ENCODE results near the gene NOTUM.

The NOTUM gene

DNA sequence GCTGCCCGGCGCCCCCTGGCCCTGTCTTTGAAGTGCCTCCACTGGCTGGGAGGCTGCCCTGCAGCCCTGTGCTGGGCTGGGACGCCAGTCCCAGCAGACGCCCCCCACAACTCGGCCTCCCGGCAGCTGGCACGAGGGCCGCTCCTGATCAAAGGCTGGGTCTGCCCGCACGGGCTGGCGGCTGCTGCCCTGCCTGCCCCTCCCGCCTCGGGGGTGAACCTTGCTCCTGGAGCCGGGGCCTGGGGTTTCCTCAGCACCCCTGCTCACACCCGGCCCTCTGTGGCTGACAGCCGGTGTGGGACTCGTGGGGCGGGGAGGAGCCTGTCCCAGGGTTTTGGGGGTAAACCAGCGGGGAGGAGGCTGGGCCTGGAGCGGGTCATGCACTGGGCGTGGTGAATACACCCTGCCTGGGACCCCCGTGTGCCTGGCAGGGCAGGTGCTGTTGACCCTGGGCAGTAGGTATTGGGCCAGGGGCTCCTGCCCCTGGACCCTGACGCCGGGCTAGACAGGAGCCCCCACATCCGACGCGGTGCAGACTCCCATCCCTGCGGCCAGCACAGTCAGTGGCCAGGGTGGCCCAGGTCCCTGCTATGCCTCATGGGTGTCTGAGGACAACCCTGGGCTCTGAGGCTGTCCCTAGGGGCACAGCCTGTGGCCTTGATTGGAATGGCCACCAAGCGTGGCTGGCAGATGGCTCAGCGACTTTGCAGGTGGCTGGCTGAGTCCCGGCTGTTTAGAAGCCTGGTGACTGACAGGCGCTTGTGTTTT is 40.0 kb upstream of the NOTUM start:
- H3K27ac Mint-ChIP-seq, result no peak overlapping the region
- H3K4me3 Mint-ChIP-seq, result no peak overlapping the region
- H3K4me1 Mint-ChIP-seq (ENCODE audit: low read depth in 2 of 2), result peaks cover 1 to 5% of the 10 kb centered on the region in 2 donors

DNA sequence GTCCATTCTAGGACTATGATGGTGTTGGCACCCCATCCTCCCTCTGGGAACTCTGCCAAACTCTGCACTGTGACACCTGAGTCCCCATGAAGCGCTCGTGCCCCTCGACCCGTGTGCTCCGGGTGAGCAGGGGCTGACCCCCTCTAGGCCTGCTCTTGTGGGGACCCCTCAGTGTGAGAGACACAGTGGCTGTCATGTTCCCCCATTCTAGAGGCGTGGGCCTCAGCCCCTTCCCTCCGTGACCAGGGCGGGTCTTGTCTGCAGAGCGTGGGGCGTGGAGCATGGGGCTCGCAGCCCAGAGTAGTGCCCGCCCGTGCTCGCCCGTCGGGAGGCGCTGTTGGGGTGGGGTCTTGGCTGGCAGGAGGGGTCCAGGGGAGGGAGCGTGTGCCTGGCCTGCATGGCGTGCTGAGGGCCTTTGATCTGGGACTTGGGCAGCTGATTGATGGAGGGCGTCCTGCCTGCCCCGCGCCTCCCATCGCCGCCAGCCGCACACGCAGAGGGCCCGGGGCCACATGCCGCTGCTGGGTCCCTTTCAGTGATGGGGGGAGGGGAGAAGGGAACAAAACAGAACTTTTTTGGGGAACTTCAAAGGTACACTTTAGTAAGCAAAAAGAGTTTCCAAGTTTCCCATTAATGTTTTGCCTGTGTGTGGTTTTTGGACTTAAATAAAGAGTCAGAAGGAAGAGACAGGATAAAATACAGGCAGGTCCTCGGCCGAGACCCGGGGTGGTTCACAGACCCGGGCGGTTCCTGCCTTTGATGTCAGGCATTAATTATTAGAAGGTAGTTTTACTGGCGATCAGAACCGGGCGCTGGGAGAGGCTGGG is 39.2 kb upstream of the NOTUM start:
- no peak overlapping the region for H3K27ac Mint-ChIP-seq
- no peaks in the 10 kb centered on the region for H3K9me3 Mint-ChIP-seq
- H3K4me1 Mint-ChIP-seq (ENCODE audit: low read depth in 2 of 2), result peaks cover 0 to 3% of the 10 kb centered on the region in 2 donors
- peaks cover 8% of the 10 kb centered on the region for H3K36me3 Mint-ChIP-seq (ENCODE audit: insufficient read depth)
- DNase-seq, result no peak
- no peak for ATAC-seq (replicated peaks)
- no peak overlapping the region for H3K4me3 Mint-ChIP-seq
- H3K27me3 Mint-ChIP-seq, result no peaks in the 10 kb centered on the region

More for the DNA sequence above, 40.0 kb upstream of the NOTUM start:
- DNase-seq, result no peak
- H3K27me3 Mint-ChIP-seq, result no peaks in the 10 kb centered on the region
- no peaks in the 10 kb centered on the region for H3K9me3 Mint-ChIP-seq
- no peak for ATAC-seq (replicated peaks)
- peaks cover 8% of the 10 kb centered on the region for H3K36me3 Mint-ChIP-seq (ENCODE audit: insufficient read depth)

- H3K4me3 Mint-ChIP-seq, result no peak overlapping the region
- no peak overlapping the region for H3K27ac Mint-ChIP-seq
- no peak for ATAC-seq (replicated peaks)
- no peak for DNase-seq
- H3K4me1 Mint-ChIP-seq (ENCODE audit: low read depth in 2 of 2), result peaks cover 0 to 3% of the 10 kb centered on the region in 2 donors
- H3K27me3 Mint-ChIP-seq, result no peaks in the 10 kb centered on the region
- H3K9me3 Mint-ChIP-seq, result no peaks in the 10 kb centered on the region
- H3K36me3 Mint-ChIP-seq (ENCODE audit: insufficient read depth), result peaks cover 8% of the 10 kb centered on the region
Observed at GRCh38 chr17:81999587-81999975, 38.6 kb upstream of the NOTUM start.

- H3K27ac Mint-ChIP-seq, result no peak overlapping the region
- H3K9me3 Mint-ChIP-seq, result no peaks in the 10 kb centered on the region
- no peak for DNase-seq
- no peaks in the 10 kb centered on the region for H3K27me3 Mint-ChIP-seq
- no peak for ATAC-seq (replicated peaks)
- H3K36me3 Mint-ChIP-seq (ENCODE audit: insufficient read depth), result peaks cover 8% of the 10 kb centered on the region
- no peak overlapping the region for H3K4me3 Mint-ChIP-seq
- peaks cover under 1 to 3% of the 10 kb centered on the region in 2 donors for H3K4me1 Mint-ChIP-seq (ENCODE audit: low read depth in 2 of 2)
Observed at GRCh38 chr17:81998691-81999438, 37.9 kb upstream of the NOTUM start.

DNA sequence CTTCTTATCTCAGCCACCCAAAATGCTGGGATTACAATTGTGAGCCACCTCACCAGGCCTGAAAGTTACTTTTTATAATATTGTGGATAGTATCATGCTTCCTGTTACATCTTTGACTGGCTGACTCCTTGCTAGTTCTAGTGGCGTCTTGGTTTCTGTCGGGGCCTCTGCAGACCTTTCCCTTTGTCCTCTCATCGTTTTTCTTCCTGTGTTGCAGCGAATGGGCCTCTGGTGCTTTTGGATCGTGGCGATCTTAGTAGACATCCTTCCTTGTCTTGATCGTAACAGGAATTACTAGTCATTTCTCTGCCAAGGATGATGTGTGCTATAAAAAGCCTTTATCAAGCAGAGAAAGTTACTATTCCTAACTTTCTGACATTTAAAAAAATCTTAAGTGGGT is 37.2 kb upstream of the NOTUM start:
- no peaks in the 10 kb centered on the region for H3K9me3 Mint-ChIP-seq
- peaks cover 8% of the 10 kb centered on the region for H3K36me3 Mint-ChIP-seq (ENCODE audit: insufficient read depth)
- no peak overlapping the region for H3K4me3 Mint-ChIP-seq
- no peak overlapping the region for H3K27ac Mint-ChIP-seq
- DNase-seq (no peak), ATAC-seq (replicated peaks) (no peak)
- peaks cover 3% of the 10 kb centered on the region in 2 donors for H3K4me1 Mint-ChIP-seq (ENCODE audit: low read depth in 2 of 2)
- no peaks in the 10 kb centered on the region for H3K27me3 Mint-ChIP-seq

- H3K4me1 Mint-ChIP-seq (ENCODE audit: low read depth in 2 of 2), result peaks cover 3% of the 10 kb centered on the region in 2 donors
- H3K27me3 Mint-ChIP-seq, result no peaks in the 10 kb centered on the region
- H3K27ac Mint-ChIP-seq, result no peak overlapping the region
- ATAC-seq (replicated peaks) (no peak), DNase-seq (no peak)
- peaks cover 8% of the 10 kb centered on the region for H3K36me3 Mint-ChIP-seq (ENCODE audit: insufficient read depth)
- H3K4me3 Mint-ChIP-seq, result no peak overlapping the region
- no peaks in the 10 kb centered on the region for H3K9me3 Mint-ChIP-seq
Observed at GRCh38 chr17:81996757-81997441, 35.9 kb upstream of the NOTUM start.

DNA sequence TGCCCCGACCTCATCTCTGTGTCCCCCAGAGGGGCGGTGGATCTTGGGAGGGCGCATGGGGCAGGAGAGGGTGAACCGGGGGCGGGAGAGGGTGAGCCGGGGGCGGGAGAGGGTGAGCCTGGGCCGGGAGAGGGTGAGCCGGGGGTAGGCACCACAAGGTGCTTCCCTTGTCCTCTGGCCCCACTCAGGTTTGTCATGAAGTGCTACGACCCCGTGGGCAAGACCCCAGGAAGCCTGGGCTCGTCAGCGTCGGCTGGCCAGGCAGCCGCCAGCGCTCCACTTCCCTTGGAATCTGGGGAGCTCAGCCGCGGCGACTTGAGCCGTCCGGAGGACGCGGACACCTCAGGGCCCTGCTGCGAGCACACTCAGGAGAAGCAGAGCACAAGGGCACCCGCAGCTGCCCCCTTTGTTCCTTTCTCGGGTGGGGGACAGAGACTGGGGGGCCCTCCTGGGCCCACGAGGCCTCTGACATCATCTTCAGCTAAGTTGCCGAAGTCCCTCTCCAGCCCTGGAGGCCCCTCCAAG is 35.3 kb upstream of the NOTUM start:
- H3K9me3 Mint-ChIP-seq, result no peaks in the 10 kb centered on the region
- ATAC-seq (replicated peaks), result no peak

GRCh38 chr17:81995463-81996231 is 34.7 kb upstream of the NOTUM start:
- H3K36me3 Mint-ChIP-seq (ENCODE audit: insufficient read depth), result peaks cover 8% of the 10 kb centered on the region
- ATAC-seq (replicated peaks), result no peak
- peaks cover 5 to 6% of the 10 kb centered on the region in 2 donors for H3K4me1 Mint-ChIP-seq (ENCODE audit: low read depth in 2 of 2)
- no peak overlapping the region for H3K4me3 Mint-ChIP-seq
- H3K27ac Mint-ChIP-seq, result no peak overlapping the region
- no peak for DNase-seq
- H3K27me3 Mint-ChIP-seq, result no peaks in the 10 kb centered on the region
- no peaks in the 10 kb centered on the region for H3K9me3 Mint-ChIP-seq

More for the DNA sequence above, 35.3 kb upstream of the NOTUM start:
- peaks cover 3% of the 10 kb centered on the region in 2 donors for H3K4me1 Mint-ChIP-seq (ENCODE audit: low read depth in 2 of 2)
- H3K27ac Mint-ChIP-seq, result no peak overlapping the region
- DNase-seq, result no peak
- no peak overlapping the region for H3K4me3 Mint-ChIP-seq
- peaks cover 8% of the 10 kb centered on the region for H3K36me3 Mint-ChIP-seq (ENCODE audit: insufficient read depth)
- no peaks in the 10 kb centered on the region for H3K27me3 Mint-ChIP-seq

DNA sequence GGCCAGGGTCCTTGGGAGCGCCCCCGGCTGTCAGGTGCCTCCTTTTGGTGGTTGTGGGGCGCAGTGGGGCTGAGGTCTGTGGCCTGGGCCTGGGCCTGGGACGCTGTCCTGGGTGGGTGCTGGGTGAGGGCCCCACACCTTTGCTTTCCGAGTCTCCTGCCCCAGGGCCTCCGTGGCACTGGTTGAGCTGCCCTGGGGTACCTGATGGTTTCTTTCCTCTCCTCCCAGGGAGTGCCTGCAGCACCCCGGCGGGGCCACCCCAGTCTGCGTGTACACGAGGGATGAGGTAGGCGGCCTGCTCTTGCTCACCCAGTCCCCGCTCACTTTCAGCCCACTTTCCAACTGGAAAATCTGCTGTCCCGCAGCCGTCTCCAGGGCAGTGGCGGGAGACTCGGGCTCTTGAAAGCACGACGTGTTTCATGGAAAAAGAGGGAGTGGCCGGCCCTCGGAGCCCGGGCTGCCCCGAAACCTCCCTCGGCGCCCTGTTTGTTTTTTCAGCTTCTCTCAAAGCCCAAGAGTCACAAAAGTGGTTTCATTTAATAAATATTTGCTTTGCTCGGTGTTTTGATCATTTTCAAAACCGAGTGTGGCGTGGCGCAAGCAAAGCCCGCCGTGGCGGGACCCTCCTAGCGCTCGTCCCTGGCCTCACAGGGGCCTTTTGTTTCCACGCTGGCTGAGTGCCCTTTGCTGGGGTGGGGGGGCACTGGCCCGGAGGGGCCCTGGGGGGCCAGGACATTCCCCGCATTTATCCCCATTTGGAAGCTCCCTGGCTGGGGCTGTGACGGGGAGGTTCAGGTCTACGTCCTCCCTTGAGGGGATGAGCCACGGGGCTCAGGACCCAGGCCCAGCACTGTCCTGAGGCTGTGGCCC is 33.8 kb upstream of the NOTUM start:
- H3K36me3 Mint-ChIP-seq (ENCODE audit: insufficient read depth), result peaks cover 8% of the 10 kb centered on the region
- H3K27me3 Mint-ChIP-seq, result no peaks in the 10 kb centered on the region
- no peak overlapping the region for H3K27ac Mint-ChIP-seq
- ATAC-seq (replicated peaks) (no peak), DNase-seq (no peak)
- no peaks in the 10 kb centered on the region for H3K9me3 Mint-ChIP-seq
- no peak overlapping the region for H3K4me3 Mint-ChIP-seq
- peaks cover 5 to 8% of the 10 kb centered on the region in 2 donors for H3K4me1 Mint-ChIP-seq (ENCODE audit: low read depth in 2 of 2)

GRCh38 chr17:81993729-81994592 is 33.0 kb upstream of the NOTUM start:
- H3K4me1 Mint-ChIP-seq (ENCODE audit: low read depth in 2 of 2), result peaks cover 7 to 8% of the 10 kb centered on the region in 2 donors
- DNase-seq (no peak), ATAC-seq (replicated peaks) (no peak)
- no peak overlapping the region for H3K4me3 Mint-ChIP-seq
- H3K9me3 Mint-ChIP-seq, result no peaks in the 10 kb centered on the region
- H3K36me3 Mint-ChIP-seq (ENCODE audit: insufficient read depth), result peaks cover 5% of the 10 kb centered on the region
- H3K27ac Mint-ChIP-seq, result peak overlapping the region in 1 of 2 donors; percentile 15
- no peaks in the 10 kb centered on the region for H3K27me3 Mint-ChIP-seq
